Activated naive CD8-positive, alpha-beta T cell treated with anti-CD3 and anti-CD28 coated beads, Interleukin-2, amount 10 ng/mL, durations not matched to agents 7 days and 5 days (primary cell): ENCODE data around the gene CFAP210. TPM values are rescaled to one million over a fixed set of nuclear protein-coding genes. Genes with fewer than 3 reads are reported as not detected.

Experiments
- ATAC-seq: fragments of 150-1000 bp; cut with Tn5 transposase; one replicate; pipeline ENCODE4 v1.10.0; 2021; ENCODE audit warnings: low read depth, moderate library complexity
- POLR2A ChIA-PET: fragments of 350-600 bp; sonication (Branson Sonifier 250); formaldehyde crosslinking; loops from one replicate; lab custom pipeline; 2021; ENCODE audit warnings: antibody characterized with exemption; lab: Charles Lee
- DNase-seq: peaks from one replicate; pipeline ENCODE4 v3.0.0; 2021
- H3K27ac Mint-ChIP-seq: one replicate; pipeline ENCODE4 v1.8.0; 2022; ENCODE audit warnings: mild to moderate bottlenecking, mixed read lengths
- H3K27me3 Mint-ChIP-seq: one replicate; pipeline ENCODE4 v1.8.0; 2022; ENCODE audit warnings: mild to moderate bottlenecking, moderate library complexity, mixed read lengths
- H3K36me3 Mint-ChIP-seq: one replicate; pipeline ENCODE4 v1.8.0; 2021; ENCODE audit warnings: mild to moderate bottlenecking, mixed read lengths
- H3K4me1 Mint-ChIP-seq: one replicate; pipeline ENCODE4 v1.8.0; 2021; ENCODE audit warnings: mixed read lengths
- H3K4me3 Mint-ChIP-seq: one replicate; pipeline ENCODE4 v1.8.0; 2022; ENCODE audit warnings: mild to moderate bottlenecking, moderate library complexity, mixed read lengths
- H3K9me3 Mint-ChIP-seq: one replicate; pipeline ENCODE4 v1.8.0; 2021; ENCODE audit warnings: mixed read lengths
- total RNA-seq, 2 experiments: library from RNA; stranded (reverse); gene quantifications; one replicate each; pipeline ENCODE4 v1.2.3, GENCODE V29; 2021

Gene CFAP210
- total RNA-seq, 2 experiments from 2014 or later, result not detected

- Mint-ChIP-seq H3K4me1 (peaks cover 5% of the 10 kb centered on the region), H3K36me3 (no peaks in the 10 kb centered on the region), H3K27ac (no peak overlapping the region), H3K4me3 (no peak overlapping the region), H3K9me3 (no peaks in the 10 kb centered on the region), H3K27me3 (peaks cover 38% of the 10 kb centered on the region)
- ATAC-seq (no peak), DNase-seq (no peak)
- POLR2A ChIA-PET, result no interaction called here
Measured at GRCh38 chr2:169658877-169659276, 35.3 kb downstream of the CFAP210 start.

- ATAC-seq, result no peak
- no peak for DNase-seq
- H3K27me3 Mint-ChIP-seq, result peaks cover 43% of the 10 kb centered on the region
- peaks cover 5% of the 10 kb centered on the region for H3K4me1 Mint-ChIP-seq
- no peak overlapping the region for H3K4me3 Mint-ChIP-seq
- no peak overlapping the region for H3K27ac Mint-ChIP-seq
- no peaks in the 10 kb centered on the region for H3K9me3 Mint-ChIP-seq
- no peaks in the 10 kb centered on the region for H3K36me3 Mint-ChIP-seq
- POLR2A ChIA-PET, result interaction anchor here (0.7 kb wide), 1 partner anchor 67 kb away, joined by 4 read pairs; no protein-coding TSS in a partner anchor
Measured at GRCh38 chr2:169656164-169656563, 38.0 kb downstream of the CFAP210 start.

GRCh38 chr2:169653636-169654035 is 40.6 kb downstream of the CFAP210 start:
- peaks cover 48% of the 10 kb centered on the region for H3K27me3 Mint-ChIP-seq
- POLR2A ChIA-PET, result no interaction called here
- DNase-seq (no peak), ATAC-seq (no peak)
- no peak overlapping the region for H3K27ac Mint-ChIP-seq
- H3K36me3 Mint-ChIP-seq, result no peaks in the 10 kb centered on the region
- H3K4me1 Mint-ChIP-seq, result no peaks in the 10 kb centered on the region
- no peak overlapping the region for H3K4me3 Mint-ChIP-seq
- H3K9me3 Mint-ChIP-seq, result no peaks in the 10 kb centered on the region

DNA sequence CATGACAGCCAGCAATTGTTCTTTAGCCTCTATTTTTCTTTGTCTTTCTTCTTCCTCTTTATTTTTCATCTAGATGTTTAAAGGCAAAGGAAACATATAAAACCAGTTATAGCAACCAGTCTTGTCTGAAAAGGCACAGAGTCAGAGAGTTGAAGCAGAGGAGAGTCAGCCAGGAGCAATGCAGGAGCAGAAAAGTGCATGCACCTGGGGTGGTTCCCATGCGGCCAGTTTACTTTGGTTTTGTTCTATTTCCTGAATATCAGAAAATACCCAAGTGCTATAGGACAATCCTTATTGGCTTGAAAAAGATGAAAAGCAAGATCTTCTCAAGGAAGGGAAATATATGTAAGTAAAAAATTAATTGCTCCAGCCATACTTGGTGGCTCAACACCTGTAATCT is 44.9 kb downstream of the CFAP210 start:
- Mint-ChIP-seq H3K9me3 (no peaks in the 10 kb centered on the region), H3K27ac (no peak overlapping the region), H3K36me3 (no peaks in the 10 kb centered on the region), H3K4me3 (no peak overlapping the region), H3K4me1 (no peaks in the 10 kb centered on the region), H3K27me3 (peaks cover 39% of the 10 kb centered on the region)
- ATAC-seq (no peak), DNase-seq (no peak)
- POLR2A ChIA-PET, result no interaction called here

GRCh38 chr2:169647496-169647895 is 46.7 kb downstream of the CFAP210 start:
- DNase-seq (no peak), ATAC-seq (no peak)
- Mint-ChIP-seq H3K27ac (no peak overlapping the region), H3K36me3 (no peaks in the 10 kb centered on the region), H3K27me3 (peaks cover 29% of the 10 kb centered on the region), H3K4me3 (no peak overlapping the region), H3K9me3 (no peaks in the 10 kb centered on the region), H3K4me1 (no peaks in the 10 kb centered on the region)
- POLR2A ChIA-PET, result interaction anchor here (0.6 kb wide), 1 partner anchor 1612 kb away, joined by 3 read pairs; no protein-coding TSS in a partner anchor

DNA sequence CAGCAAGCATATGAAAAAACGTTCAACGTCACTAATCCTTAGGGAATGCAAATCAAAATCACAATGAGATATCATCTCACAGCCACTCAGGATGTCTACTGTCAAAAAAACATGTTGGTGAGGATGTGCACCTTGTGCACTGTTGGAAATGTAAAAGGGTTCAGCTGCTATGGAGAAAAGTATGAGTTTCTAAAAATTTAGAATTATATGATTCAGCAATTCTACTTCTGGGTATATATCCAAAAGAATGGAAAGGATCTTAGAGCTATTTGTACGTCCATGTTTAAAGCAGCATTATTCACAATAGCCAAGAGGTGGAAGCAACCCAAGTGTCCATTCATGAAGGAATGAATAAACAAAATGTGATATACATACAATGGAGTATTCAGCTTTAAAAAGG is 50.0 kb downstream of the CFAP210 start:
- Mint-ChIP-seq H3K4me3 (no peak overlapping the region), H3K27ac (no peak overlapping the region), H3K4me1 (no peaks in the 10 kb centered on the region), H3K9me3 (no peaks in the 10 kb centered on the region), H3K27me3 (peaks cover 16% of the 10 kb centered on the region), H3K36me3 (peaks cover 5% of the 10 kb centered on the region)
- POLR2A ChIA-PET, result no interaction called here
- DNase-seq (no peak), ATAC-seq (no peak)

DNA sequence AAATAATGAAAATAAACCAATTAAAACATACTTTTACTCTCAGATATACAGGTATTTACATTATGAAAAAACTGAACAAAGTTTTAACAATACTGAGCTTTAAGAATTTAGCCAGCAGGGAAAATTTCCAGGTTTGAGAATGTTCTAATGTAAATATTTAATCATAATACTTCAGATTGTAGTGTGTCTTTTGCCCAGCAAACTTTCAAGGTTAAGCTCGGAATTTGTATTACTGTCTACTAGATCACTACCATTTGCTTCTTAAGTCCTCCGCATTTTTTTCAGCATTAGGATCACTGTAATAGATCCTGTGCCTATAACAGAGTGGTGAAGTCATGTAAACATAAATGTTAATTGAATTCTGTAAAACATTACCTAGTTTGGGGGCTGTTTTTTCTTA is 52.7 kb downstream of the CFAP210 start:
- H3K9me3 Mint-ChIP-seq, result no peaks in the 10 kb centered on the region
- peaks cover 7% of the 10 kb centered on the region for H3K36me3 Mint-ChIP-seq
- H3K4me3 Mint-ChIP-seq, result no peak overlapping the region
- peaks cover 3% of the 10 kb centered on the region for H3K27me3 Mint-ChIP-seq
- no peak for DNase-seq
- no peak overlapping the region for H3K27ac Mint-ChIP-seq
- no peak for ATAC-seq
- POLR2A ChIA-PET, result no interaction called here
- H3K4me1 Mint-ChIP-seq, result no peaks in the 10 kb centered on the region

GRCh38 chr2:169640104-169640503 is 54.1 kb downstream of the CFAP210 start:
- no peaks in the 10 kb centered on the region for H3K9me3 Mint-ChIP-seq
- POLR2A ChIA-PET, result no interaction called here

DNA sequence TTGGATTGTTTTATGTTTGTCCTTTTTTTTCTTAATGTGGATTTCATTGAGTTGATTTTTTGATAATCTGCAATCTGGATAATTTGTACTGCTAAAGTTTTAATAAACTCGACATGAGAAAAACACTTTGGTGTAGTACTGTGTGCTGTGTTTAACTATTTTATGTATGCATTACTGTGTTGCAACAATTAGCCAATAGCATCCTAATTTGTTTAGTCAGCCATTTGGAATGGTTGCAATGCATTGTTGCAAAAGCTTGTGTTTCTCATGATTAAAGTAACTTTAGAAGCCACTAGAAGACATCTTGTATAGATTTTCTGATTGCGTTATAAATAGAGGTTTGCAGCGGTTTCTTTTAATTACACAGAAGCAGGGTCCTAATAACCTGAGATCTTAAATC is 56.6 kb downstream of the CFAP210 start:
- Mint-ChIP-seq H3K4me3 (no peak overlapping the region), H3K36me3 (peaks cover 13% of the 10 kb centered on the region), H3K9me3 (no peaks in the 10 kb centered on the region), H3K4me1 (no peaks in the 10 kb centered on the region), H3K27me3 (no peaks in the 10 kb centered on the region), H3K27ac (no peak overlapping the region)
- DNase-seq (no peak), ATAC-seq (no peak)
- POLR2A ChIA-PET, result no interaction called here

More at GRCh38 chr2:169640104-169640503, 54.1 kb downstream of the CFAP210 start:
- Mint-ChIP-seq H3K4me3 (no peak overlapping the region), H3K27me3 (no peaks in the 10 kb centered on the region), H3K36me3 (peaks cover 7% of the 10 kb centered on the region), H3K27ac (no peak overlapping the region), H3K4me1 (no peaks in the 10 kb centered on the region)
- ATAC-seq (no peak), DNase-seq (no peak)

- POLR2A ChIA-PET, result no interaction called here
- DNase-seq (no peak), ATAC-seq (no peak)
- Mint-ChIP-seq H3K4me1 (no peaks in the 10 kb centered on the region), H3K27ac (no peak overlapping the region), H3K36me3 (peaks cover 15% of the 10 kb centered on the region), H3K9me3 (no peaks in the 10 kb centered on the region), H3K27me3 (no peaks in the 10 kb centered on the region), H3K4me3 (no peak overlapping the region)
Measured at GRCh38 chr2:169636440-169637097, 57.6 kb downstream of the CFAP210 start.

- Mint-ChIP-seq H3K36me3 (peaks cover 19% of the 10 kb centered on the region), H3K4me3 (no peak overlapping the region), H3K9me3 (no peaks in the 10 kb centered on the region), H3K27me3 (no peaks in the 10 kb centered on the region), H3K4me1 (peaks cover 9% of the 10 kb centered on the region), H3K27ac (no peak overlapping the region)
- no peak for ATAC-seq
- no peak for DNase-seq
- POLR2A ChIA-PET, result no interaction called here
Measured at GRCh38 chr2:169625781-169626180, 68.4 kb downstream of the CFAP210 start.

- Mint-ChIP-seq H3K27ac (no peak overlapping the region), H3K9me3 (peaks cover 3% of the 10 kb centered on the region), H3K27me3 (no peaks in the 10 kb centered on the region), H3K4me1 (peaks cover 14% of the 10 kb centered on the region), H3K4me3 (no peak overlapping the region), H3K36me3 (peaks cover 38% of the 10 kb centered on the region)
- no peak for ATAC-seq
- POLR2A ChIA-PET, result no interaction called here
- no peak for DNase-seq
Measured at GRCh38 chr2:169623235-169623634, 71.0 kb downstream of the CFAP210 start.

DNA sequence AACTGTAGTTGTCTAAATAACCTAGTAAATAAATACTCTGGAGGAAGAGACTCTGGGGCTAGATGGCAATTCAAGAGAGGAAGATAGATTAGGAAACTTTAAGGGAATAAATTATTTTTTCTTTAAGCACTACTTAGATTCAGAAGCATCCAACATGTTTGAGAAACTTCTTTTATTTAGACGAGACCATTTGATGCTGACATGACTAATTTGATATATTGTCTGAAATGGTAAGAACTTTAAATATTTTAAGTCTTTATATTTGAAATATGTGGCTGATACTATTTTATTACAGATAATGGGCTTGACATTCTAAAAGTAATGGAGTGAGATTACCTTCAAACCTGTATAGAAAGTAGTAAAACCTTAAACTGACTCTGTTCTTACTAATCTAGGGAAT is 73.7 kb downstream of the CFAP210 start:
- H3K36me3 Mint-ChIP-seq, result peaks cover 56% of the 10 kb centered on the region
- no peak for ATAC-seq
- no peak for DNase-seq
- H3K4me3 Mint-ChIP-seq, result no peak overlapping the region
- no peak overlapping the region for H3K27ac Mint-ChIP-seq
- no peaks in the 10 kb centered on the region for H3K27me3 Mint-ChIP-seq
- H3K9me3 Mint-ChIP-seq, result peaks cover 12% of the 10 kb centered on the region
- POLR2A ChIA-PET, result no interaction called here
- H3K4me1 Mint-ChIP-seq, result peaks cover 12% of the 10 kb centered on the region

GRCh38 chr2:169619946-169620345 is 74.3 kb downstream of the CFAP210 start:
- no peaks in the 10 kb centered on the region for H3K27me3 Mint-ChIP-seq
- no peak overlapping the region for H3K27ac Mint-ChIP-seq
- H3K9me3 Mint-ChIP-seq, result peaks cover 12% of the 10 kb centered on the region
- H3K4me3 Mint-ChIP-seq, result no peak overlapping the region
- ATAC-seq (no peak), DNase-seq (no peak)
- H3K36me3 Mint-ChIP-seq, result peaks cover 62% of the 10 kb centered on the region
- H3K4me1 Mint-ChIP-seq, result peaks cover 10% of the 10 kb centered on the region
- POLR2A ChIA-PET, result no interaction called here
